Suprapubic skin (tissue), 4 donors: ENCODE data around the gene CHTOP.

ENCODE experiments used
- POLR2A ChIP-seq, 2 donors: fragments of 450-650 bp; IDR thresholded peaks; one replicate each; pipeline ENCODE4 v1.6.1; 2017; ENCODE audit warnings: antibody characterized with exemption in 2 of 2, mild to moderate bottlenecking in 2 of 2, moderate library complexity in 2 of 2
- POLR2AphosphoS5 ChIP-seq, 3 donors: sonication (generic); formaldehyde crosslinking; IDR thresholded peaks; one replicate each; pipeline ENCODE4 v1.6.1; 2017; ENCODE audit warnings: antibody characterized with exemption in 3 of 3
- TF ChIP-seq, protein P1 (sequence below), 2 donors: fragments of 200-600 bp in 1 of 2; fragments of 450-650 bp in 1 of 2; sonication (generic) in 1 of 2; IDR thresholded peaks; one replicate each; pipeline ENCODE4 v1.5.1; 2016 to 2019; ENCODE audit warnings: antibody characterized with exemption in 2 of 2, mild to moderate bottlenecking in 1 of 2, moderate library complexity in 1 of 2

DNA sequence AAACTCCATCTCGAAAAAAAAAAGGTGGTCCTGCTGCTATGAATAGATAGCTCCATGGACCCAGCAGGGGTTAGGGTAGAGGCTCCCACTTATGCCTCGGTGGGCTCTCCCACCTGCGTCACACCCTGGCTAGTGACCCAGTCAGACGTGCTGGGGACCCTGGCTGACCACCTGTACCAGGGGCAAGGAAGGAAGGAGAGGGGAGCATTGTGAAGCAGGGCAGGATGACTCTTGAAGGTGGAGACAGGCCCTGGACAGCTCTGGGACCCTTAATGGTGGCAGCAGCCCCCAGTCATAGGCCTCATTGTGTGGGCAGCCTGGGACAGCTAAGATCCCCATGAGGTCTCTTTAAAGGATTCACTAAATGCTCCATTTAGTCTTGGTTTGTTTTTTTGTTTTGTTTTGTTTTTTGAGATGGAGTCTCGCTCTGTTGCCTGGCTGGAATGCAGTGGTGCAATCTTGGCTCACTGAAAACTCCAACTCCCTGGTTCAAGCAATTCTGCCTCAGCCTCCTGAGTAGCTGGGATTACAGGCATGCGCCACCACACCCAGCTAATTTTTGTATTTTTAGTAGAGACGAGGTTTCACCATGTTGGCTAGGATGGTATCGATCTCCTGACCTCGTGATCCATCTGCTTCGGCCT lies 14.3 kb downstream of the CHTOP start:
- no peak for TF ChIP-seq POLR2A (IDR thresholded peaks at IDR 0.05)
- TF ChIP-seq, protein P1, sequence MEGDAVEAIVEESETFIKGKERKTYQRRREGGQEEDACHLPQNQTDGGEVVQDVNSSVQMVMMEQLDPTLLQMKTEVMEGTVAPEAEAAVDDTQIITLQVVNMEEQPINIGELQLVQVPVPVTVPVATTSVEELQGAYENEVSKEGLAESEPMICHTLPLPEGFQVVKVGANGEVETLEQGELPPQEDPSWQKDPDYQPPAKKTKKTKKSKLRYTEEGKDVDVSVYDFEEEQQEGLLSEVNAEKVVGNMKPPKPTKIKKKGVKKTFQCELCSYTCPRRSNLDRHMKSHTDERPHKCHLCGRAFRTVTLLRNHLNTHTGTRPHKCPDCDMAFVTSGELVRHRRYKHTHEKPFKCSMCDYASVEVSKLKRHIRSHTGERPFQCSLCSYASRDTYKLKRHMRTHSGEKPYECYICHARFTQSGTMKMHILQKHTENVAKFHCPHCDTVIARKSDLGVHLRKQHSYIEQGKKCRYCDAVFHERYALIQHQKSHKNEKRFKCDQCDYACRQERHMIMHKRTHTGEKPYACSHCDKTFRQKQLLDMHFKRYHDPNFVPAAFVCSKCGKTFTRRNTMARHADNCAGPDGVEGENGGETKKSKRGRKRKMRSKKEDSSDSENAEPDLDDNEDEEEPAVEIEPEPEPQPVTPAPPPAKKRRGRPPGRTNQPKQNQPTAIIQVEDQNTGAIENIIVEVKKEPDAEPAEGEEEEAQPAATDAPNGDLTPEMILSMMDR (IDR thresholded peaks at IDR 0.05) = no peak
- TF ChIP-seq POLR2AphosphoS5 (IDR thresholded peaks at IDR 0.05) = no peak
